H1 (cell line): ENCODE measurements around the gene TRHDE. TPM values are rescaled to one million over a fixed set of nuclear protein-coding genes. Genes with fewer than 3 reads are reported as not detected.

Experiments used
- CTCF ChIA-PET: fragments of 300-600 bp; sonication (Branson Sonifier 250); formaldehyde crosslinking; loops from one replicate; lab custom pipeline; 2021; ENCODE audit not compliant: partially characterized antibody; lab: Charles Lee
- POLR2A ChIA-PET: fragments of 300-600 bp; sonication (Branson Sonifier 250); formaldehyde crosslinking; loops from one replicate; lab custom pipeline; 2021; ENCODE audit warnings: inconsistent platforms; ENCODE audit not compliant: partially characterized antibody; lab: Charles Lee
- DNase-seq, 2 experiments: peaks; one replicate each; pipeline versions ENCODE4 v3.0.0 to v3.0.0-alpha.2; 2010 to 2022; ENCODE audit warnings: low spot score in 2 of 2, low read depth in 1 of 2, mixed read lengths in 1 of 2
- FAIRE-seq: peaks from 2 replicates; lab custom pipeline; 2011; peaks lifted over from hg19 to GRCh38; lab: Jason Lieb, UNC
- H2AFZ ChIP-seq: 2 replicates; pipeline ENCODE4 v1.8.1; 2012; ENCODE audit warnings: low read length, inconsistent platforms
- H2AK5ac ChIP-seq: 2 replicates; pipeline ENCODE4 v1.6.1; 2013; ENCODE audit warnings: low read depth, low read length
- H2BK120ac ChIP-seq: replicated peaks from 2 replicates; pipeline ENCODE3; 2013; ENCODE audit warnings: low read depth, low read length, inconsistent platforms
- H2BK12ac ChIP-seq: 2 replicates; pipeline ENCODE4 v1.6.1; 2013; ENCODE audit warnings: low read depth, low read length
- H2BK15ac ChIP-seq: 2 replicates; pipeline ENCODE4 v1.6.1; 2013; ENCODE audit warnings: low read length
- H2BK20ac ChIP-seq: 2 replicates; pipeline ENCODE4 v1.6.1; 2013; ENCODE audit warnings: low read length
- H2BK5ac ChIP-seq: 2 replicates; pipeline ENCODE4 v1.6.1; 2013; ENCODE audit warnings: low read depth, low read length
- H3K14ac ChIP-seq: 2 replicates; pipeline ENCODE4 v1.6.1; 2013; ENCODE audit warnings: inconsistent platforms; ENCODE audit not compliant: insufficient read length
- H3K18ac ChIP-seq: 2 replicates; pipeline ENCODE4 v1.6.1; 2013; ENCODE audit warnings: low read length; ENCODE audit errors: extremely low read depth
- H3K23ac ChIP-seq: 2 replicates; pipeline ENCODE4 v1.6.1; 2013; ENCODE audit warnings: inconsistent platforms; ENCODE audit not compliant: insufficient read length
- H3K23me2 ChIP-seq: 2 replicates; pipeline ENCODE4 v1.6.1; 2013; ENCODE audit warnings: low read depth, low read length
- H3K27ac ChIP-seq: 2 replicates; pipeline ENCODE4 v1.6.1; 2011; ENCODE audit warnings: low read depth, low read length, inconsistent platforms
- H3K27me3 ChIP-seq, 4 experiments: replicated peaks in 1 of 4; 1 replicate in 1 of 4; 2 replicates in 3 of 4; pipeline versions ENCODE4 v1.6.1 to v1.8.1; 2011 to 2013; ENCODE audit warnings: low read length in 3 of 4, mild to moderate bottlenecking in 3 of 4, inconsistent platforms in 2 of 4, mixed read lengths in 2 of 4, moderate library complexity in 1 of 4; ENCODE audit not compliant: control insufficient read depth in 3 of 4, insufficient read depth in 3 of 4; ENCODE audit errors: extremely low read depth in 1 of 4
- H3K36me3 ChIP-seq, 4 experiments: 2 replicates each; pipeline versions ENCODE4 v1.6.1 to v1.8.1; 2011 to 2013; ENCODE audit warnings: mild to moderate bottlenecking in 4 of 4, low read length in 3 of 4, moderate library complexity in 2 of 4, control low read depth in 1 of 4, inconsistent platforms in 1 of 4; ENCODE audit not compliant: insufficient read depth in 4 of 4, control insufficient read depth in 2 of 4
- H3K4ac ChIP-seq: replicated peaks from 2 replicates; pipeline ENCODE3; 2013; ENCODE audit warnings: low read length, low read depth, mixed read lengths, inconsistent platforms; ENCODE audit not compliant: insufficient read length
- H3K4me1 ChIP-seq, 4 experiments: replicated peaks in 1 of 4; 1 replicate in 1 of 4; 2 replicates in 3 of 4; pipeline versions ENCODE4 v1.6.1 to v1.8.1; 2011 to 2013; ENCODE audit warnings: low read length in 3 of 4, inconsistent platforms in 2 of 4, mixed read lengths in 1 of 4; ENCODE audit not compliant: insufficient read depth in 4 of 4, control insufficient read depth in 3 of 4
- H3K4me2 ChIP-seq, 2 experiments: 2 replicates each; pipeline versions ENCODE4 v1.6.1 to v1.8.1; 2011 to 2013; ENCODE audit warnings: low read depth in 2 of 2, low read length in 2 of 2, control low read depth in 1 of 2, inconsistent platforms in 1 of 2, mild to moderate bottlenecking in 1 of 2; ENCODE audit not compliant: insufficient read depth in 1 of 2
- H3K4me3 ChIP-seq, 4 experiments: fragments of 200-600, 300-600 bp in 1 of 4; sonication (generic), shearing (Covaris generic), sonication (Bioruptor Twin) in 1 of 4; 2 replicates each; pipeline versions ENCODE4 v1.5.1 to v1.8.1; 2011 to 2016; ENCODE audit warnings: low read length in 4 of 4, low read depth in 3 of 4, control low read depth in 2 of 4, inconsistent platforms in 2 of 4, mild to moderate bottlenecking in 2 of 4, mixed read lengths in 1 of 4, moderate library complexity in 1 of 4; ENCODE audit not compliant: insufficient read depth in 2 of 4; ENCODE audit errors: extremely low read depth in 1 of 4
- H3K56ac ChIP-seq: replicated peaks from 2 replicates; pipeline ENCODE3; 2013; ENCODE audit warnings: low read depth, mild to moderate bottlenecking, mixed read lengths, low read length, inconsistent platforms; ENCODE audit not compliant: insufficient read length
- H3K79me1 ChIP-seq: 2 replicates; pipeline ENCODE4 v1.6.1; 2013; ENCODE audit warnings: low read depth, low read length, control low read depth
- H3K79me2 ChIP-seq, 2 experiments: 2 replicates each; pipeline versions ENCODE4 v1.6.1 to v1.8.1; 2012 to 2013; ENCODE audit warnings: low read length in 2 of 2, mild to moderate bottlenecking in 2 of 2, inconsistent platforms in 1 of 2; ENCODE audit not compliant: insufficient read depth in 2 of 2, control insufficient read depth in 1 of 2
- H3K9ac ChIP-seq, 4 experiments: replicated peaks in 1 of 4; 1 replicate in 1 of 4; 2 replicates in 3 of 4; pipeline versions ENCODE4 v1.6.1 to v1.8.1; 2011 to 2013; ENCODE audit warnings: low read depth in 3 of 4, low read length in 3 of 4, control low read depth in 2 of 4, mild to moderate bottlenecking in 2 of 4, moderate library complexity in 2 of 4, inconsistent platforms in 1 of 4; ENCODE audit errors: extremely low read depth in 1 of 4
- H3K9me3 ChIP-seq, 2 experiments: 2 replicates each; pipeline versions ENCODE4 v1.6.1 to v1.8.1; 2012 to 2013; ENCODE audit warnings: mild to moderate bottlenecking in 2 of 2, moderate library complexity in 2 of 2, control low read depth in 1 of 2, inconsistent platforms in 1 of 2, low read depth in 1 of 2, low read length in 1 of 2, mixed read lengths in 1 of 2; ENCODE audit not compliant: insufficient read depth in 2 of 2
- H4K20me1 ChIP-seq, 2 experiments: replicated peaks in 1 of 2; 2 replicates each; pipeline versions ENCODE3 to v1.8.1; 2011 to 2013; ENCODE audit warnings: inconsistent platforms in 2 of 2, low read length in 2 of 2, mild to moderate bottlenecking in 1 of 2; ENCODE audit not compliant: insufficient read depth in 2 of 2, control insufficient read depth in 1 of 2
- H4K5ac ChIP-seq: 2 replicates; pipeline ENCODE4 v1.6.1; 2013; ENCODE audit warnings: low read length, low read depth, mixed read lengths, inconsistent platforms; ENCODE audit not compliant: insufficient read length
- H4K8ac ChIP-seq: 2 replicates; pipeline ENCODE4 v1.8.0; 2013; ENCODE audit warnings: mild to moderate bottlenecking, moderate library complexity, low read length, inconsistent platforms; ENCODE audit not compliant: insufficient read depth; ENCODE audit errors: extremely low read depth
- H4K91ac ChIP-seq: replicated peaks from 2 replicates; pipeline ENCODE3; 2013; ENCODE audit warnings: low read length, mixed read lengths, inconsistent platforms; ENCODE audit not compliant: insufficient read length
- SP2 ChIP-seq: IDR thresholded peaks from 2 replicates; pipeline ENCODE4 v1.6.1; 2012; ENCODE audit warnings: mild to moderate bottlenecking, low read length, inconsistent platforms
- TEAD4 ChIP-seq: IDR thresholded peaks from 2 replicates; pipeline ENCODE4 v1.6.1; 2012; ENCODE audit warnings: low read depth, low read length, inconsistent platforms, mixed read lengths
- WGBS, 2 experiments: shearing (Covaris generic) in 1 of 2; methylation state at CpG; one replicate each; pipeline versions ENCODE4 v1.1.6 to v1.1.7; 2013 to 2015; ENCODE audit warnings: low lambda C conversion rate in 2 of 2, mixed read lengths in 2 of 2, inconsistent platforms in 1 of 2, low coverage in 1 of 2, missing lambda C conversion rate in 1 of 2; ENCODE audit not compliant: insufficient replicate concordance in 2 of 2, insufficient coverage in 1 of 2, insufficient read length in 1 of 2; ENCODE audit errors: extremely low coverage in 1 of 2, missing lambda C conversion rate in 1 of 2; 5-methylcytosine and 5-hydroxymethylcytosine counted together
- polyA plus RNA-seq, 7 experiments: library from polyadenylated mRNA; depleted of rRNA in 3 of 7; stranded (reverse) in 5 of 7; unstranded in 2 of 7; fragments of >200 nt in 5 of 7; fragments of 200-250 nt in 2 of 7; gene quantifications; 1 replicate in 5 of 7; 2 replicates in 1 of 7; 4 replicates in 1 of 7; pipeline versions ENCODE4 v1.2.1 to v1.2.3, GENCODE V29; 2011 to 2013; ENCODE audit warnings: missing spikeins in 2 of 7, mixed read lengths in 2 of 7
- total RNA-seq: library from RNA; stranded (reverse); fragmentation: NEBNext Ultra II Directional; extraction: Animal tissue kit (Norgen Biotek cat#: 25700); gene quantifications from 2 replicates; pipeline ENCODE4 v1.2.1, GENCODE V29; 2021

TRHDE gene
- total and polyA plus RNA-seq, 2 of the 8 experiments (the other 6 are each of a cell fraction or from before 2014, with no cell fraction given), result 1.3 to 5.0 TPM

DNA sequence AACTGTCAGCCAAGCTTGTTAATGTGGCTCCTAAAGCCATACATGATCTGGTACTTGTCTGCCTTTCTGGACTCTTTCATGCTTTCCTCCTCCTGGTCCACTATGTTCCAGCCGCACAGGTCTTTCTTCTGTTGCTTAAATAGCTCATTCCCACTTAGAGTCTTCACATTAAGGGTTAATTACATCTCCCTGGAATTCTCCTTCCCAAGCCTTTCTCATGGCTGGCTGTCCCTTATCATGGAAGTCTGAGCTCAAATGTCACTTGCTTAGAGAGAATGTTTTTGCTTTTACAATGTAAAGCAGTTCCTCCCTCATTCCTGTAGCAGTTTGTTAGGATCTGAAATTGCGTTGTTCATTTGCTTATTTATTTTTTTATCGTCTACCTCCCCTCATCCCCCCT lies 199.6 kb downstream of the TRHDE start:
- no peak overlapping the region for H3K4ac ChIP-seq
- H2BK12ac ChIP-seq, result no peak overlapping the region
- POLR2A ChIA-PET, result no interaction called here
- no peaks in the 10 kb centered on the region for H3K23me2 ChIP-seq
- peaks cover 0 to 5% (median 0%) of the 10 kb centered on the region in 4 experiments; a peak in 1 of 7 replicates for H3K4me1 ChIP-seq
- peak overlapping the region in 1 of 2 experiments; percentile 40; a peak in 1 of 4 replicates for H3K4me2 ChIP-seq
- no peaks in the 10 kb centered on the region for H4K20me1 ChIP-seq
- H3K36me3 ChIP-seq, result no peaks in the 10 kb centered on the region
- 51% methylated on average over 3 of the region's 3 CpGs; no CpG with 5 or more reads in 1 of the 2 experiments for WGBS, 2 experiments
- no peak overlapping the region for H3K14ac ChIP-seq
- no peak overlapping the region for H3K18ac ChIP-seq
- H3K4me3 ChIP-seq, result no peak overlapping the region
- FAIRE-seq, result no peak
- no peak overlapping the region for H2BK15ac ChIP-seq
- no peaks in the 10 kb centered on the region for H3K79me1 ChIP-seq
- H3K56ac ChIP-seq, result no peak overlapping the region
- H4K8ac ChIP-seq, result no peak overlapping the region
- H3K9ac ChIP-seq, result no peak overlapping the region
- H4K5ac ChIP-seq, result no peak overlapping the region
- no peak overlapping the region for H2BK120ac ChIP-seq
- no peaks in the 10 kb centered on the region for H3K79me2 ChIP-seq
- no peak overlapping the region for H2AK5ac ChIP-seq
- peak; percentile 38; the same call in 1 of the 2 replicates for TF ChIP-seq TEAD4
- TF ChIP-seq SP2, result no peak
- TF ChIP-seq, all 59 proteins: peak for 1
- H2BK20ac ChIP-seq, result no peak overlapping the region
- CTCF ChIA-PET, result interaction anchor here (0.8 to 1.4 kb wide), 6 partner anchors 9 to 207 kb away, joined by 3 to 4 read pairs (median 3); no protein-coding TSS in a partner anchor
- DNase-seq, result no peak
- no peak overlapping the region for H3K27ac ChIP-seq
- H3K27me3 ChIP-seq, result no peaks in the 10 kb centered on the region
- no peak overlapping the region for H4K91ac ChIP-seq
- H3K23ac ChIP-seq, result no peak overlapping the region
- H3K9me3 ChIP-seq, result no peaks in the 10 kb centered on the region
- H2AFZ ChIP-seq, result peak overlapping the region; percentile 42; the same call in 1 of the 2 replicates
- H2BK5ac ChIP-seq, result no peak overlapping the region
